ENCODE results near the gene ABHD2. TPM values are rescaled to one million over a fixed set of nuclear protein-coding genes. Genes with fewer than 3 reads are reported as not detected.

ABHD2 gene
- total RNA-seq, 4 donors from 2014 or later = 19.3 to 150 (median 64.5) TPM

- TF ChIP-seq POLR2A (IDR thresholded peaks at IDR 0.05) (no peak), CTCF (IDR thresholded peaks at IDR 0.05 in 4 of 5, conservative IDR thresholded peaks at IDR 0.05 in 1 of 5) (no peak)
- peak overlapping the region; percentile 69 to 99 (median 77) for H3K27ac ChIP-seq
These were observed 24.2 kb downstream of the ABHD2 start for GRCh38 chr15:89112341-89112971.

GRCh38 chr15:89113296-89114024, 25.2 kb downstream of the ABHD2 start:
- H3K4me1 ChIP-seq = peaks cover 38 to 77% of the 10 kb centered on the region in 2 donors
- in situ Hi-C loops (cut with MboI; ENCODE audit: low sequenced_read_pairs in 4 of 4) (no loop called here), intact Hi-C loops (cut with DNase I; ENCODE audit: low total_unique reads) (no loop called here)
- no peak for DNase-seq
- H3K4me3 ChIP-seq = no peak overlapping the region
- H3K36me3 ChIP-seq = peaks cover 0 to 23% of the 10 kb centered on the region in 2 donors
- H3K27me3 ChIP-seq = no peaks in the 10 kb centered on the region
- no peak for ATAC-seq
- TF ChIP-seq POLR2A (IDR thresholded peaks at IDR 0.05) (no peak), CTCF (IDR thresholded peaks at IDR 0.05 in 4 of 5, conservative IDR thresholded peaks at IDR 0.05 in 1 of 5) (no peak)
- H3K9me3 ChIP-seq = no peaks in the 10 kb centered on the region
- H3K27ac ChIP-seq = peak overlapping the region; percentile 69 to 99 (median 77)

More at GRCh38 chr15:89112341-89112971, 24.2 kb downstream of the ABHD2 start:
- in situ Hi-C loops (cut with MboI; ENCODE audit: low sequenced_read_pairs in 4 of 4) (no loop called here), intact Hi-C loops (cut with DNase I; ENCODE audit: low total_unique reads) (no loop called here)
- Histone ChIP-seq H3K4me3 (no peak overlapping the region), H3K9me3 (no peaks in the 10 kb centered on the region), H3K27me3 (no peaks in the 10 kb centered on the region), H3K4me1 (peaks cover 29 to 77% of the 10 kb centered on the region in 2 donors), H3K36me3 (peaks cover 0 to 15% of the 10 kb centered on the region in 2 donors)
- ATAC-seq (peak; percentile 47 to 70), DNase-seq (peak in 1 of 2 donors; percentile 47)

GRCh38 chr15:89114990-89115389, 26.7 kb downstream of the ABHD2 start:
- Histone ChIP-seq H3K27me3 (no peaks in the 10 kb centered on the region), H3K9me3 (no peaks in the 10 kb centered on the region), H3K4me3 (no peak overlapping the region), H3K4me1 (peaks cover 48 to 79% of the 10 kb centered on the region in 2 donors), H3K36me3 (peaks cover 0 to 26% of the 10 kb centered on the region in 2 donors), H3K27ac (peak overlapping the region; percentile 68 to 99 (median 72))
- DNase-seq = no peak
- intact Hi-C loops (cut with DNase I; ENCODE audit: low total_unique reads) = no loop called here
- in situ Hi-C loops (cut with MboI; ENCODE audit: low sequenced_read_pairs in 4 of 4) = no loop called here
- TF ChIP-seq CTCF (IDR thresholded peaks at IDR 0.05 in 4 of 5, conservative IDR thresholded peaks at IDR 0.05 in 1 of 5) (no peak), POLR2A (IDR thresholded peaks at IDR 0.05) (no peak)
- no peak for ATAC-seq

- Histone ChIP-seq H3K36me3 (peaks cover 0 to 28% of the 10 kb centered on the region in 2 donors), H3K9me3 (no peaks in the 10 kb centered on the region), H3K4me1 (peaks cover 48 to 79% of the 10 kb centered on the region in 2 donors), H3K27ac (peak overlapping the region; percentile 68 to 99 (median 72)), H3K4me3 (no peak overlapping the region), H3K27me3 (no peaks in the 10 kb centered on the region)
- DNase-seq = no peak
- ATAC-seq = no peak
- intact Hi-C loops (cut with DNase I; ENCODE audit: low total_unique reads) = no loop called here
- in situ Hi-C loops (cut with MboI; ENCODE audit: low sequenced_read_pairs in 4 of 4) = no loop called here
- TF ChIP-seq CTCF (IDR thresholded peaks at IDR 0.05 in 4 of 5, conservative IDR thresholded peaks at IDR 0.05 in 1 of 5) = no peak
- TF ChIP-seq POLR2A (IDR thresholded peaks at IDR 0.05) = no peak
These were observed 27.3 kb downstream of the ABHD2 start for GRCh38 chr15:89115547-89115946.

Data from gastrocnemius medialis (tissue), 4 donors.